ENCODE data around the gene MBOAT7. TPM values are rescaled to one million over a fixed set of nuclear protein-coding genes. Genes with fewer than 3 reads are reported as not detected.

The MBOAT7 gene
- total and polyA plus RNA-seq, 2 of the 8 experiments (the other 6 are each of a cell fraction or from before 2014, with no cell fraction given), result 85.5 to 90.9 TPM

- H4K91ac ChIP-seq (replicated peaks; ENCODE audit: insufficient read length, low read length), result no peak overlapping the region
- peaks cover 20 to 39% of the 10 kb centered on the region in 2 experiments for H4K20me1 ChIP-seq (replicated peaks in 1 of 2; ENCODE audit: control insufficient read depth in 1 of 2, insufficient read depth in 2 of 2, low read length in 2 of 2)
- H3K79me1 ChIP-seq (ENCODE audit: low read depth, low read length), result peaks cover 3% of the 10 kb centered on the region; the same call in 1 of the 2 replicates
- no peak overlapping the region for H2BK120ac ChIP-seq (replicated peaks; ENCODE audit: low read depth, low read length)
- H2AK5ac ChIP-seq (ENCODE audit: low read depth, low read length), result no peak overlapping the region
- ChIA-PET CTCF (ENCODE audit: partially characterized antibody) (interaction anchor here (1.1 to 2.3 kb wide), 2 partner anchors 9 kb away, joined by 3 to 6 read pairs; no protein-coding TSS in a partner anchor), POLR2A (ENCODE audit: partially characterized antibody) (interaction anchor here (0.8 to 14.8 kb wide), 6 partner anchors 9 to 55 kb away, joined by 3 to 348 read pairs (median 3); partner anchors contain the start of genes CNOT3 and LENG1)
- H3K14ac ChIP-seq (ENCODE audit: insufficient read length), result no peak overlapping the region
- no peak overlapping the region for H3K4ac ChIP-seq (replicated peaks; ENCODE audit: insufficient read length, low read depth, low read length)
- H4K8ac ChIP-seq (ENCODE audit: extremely low read depth, insufficient read depth, low read length), result no peak overlapping the region
- no peaks in the 10 kb centered on the region for H3K9me3 ChIP-seq (ENCODE audit: insufficient read depth in 2 of 2, low read depth in 1 of 2, low read length in 1 of 2)
- no peak overlapping the region for H2BK12ac ChIP-seq (ENCODE audit: low read depth, low read length)
- no peak overlapping the region for H2AFZ ChIP-seq (ENCODE audit: low read length)
- H3K18ac ChIP-seq (ENCODE audit: extremely low read depth, low read length), result no peak overlapping the region
- H3K4me2 ChIP-seq (ENCODE audit: insufficient read depth in 1 of 2, low read depth in 2 of 2, low read length in 2 of 2), result no peak overlapping the region
- no peak overlapping the region for H3K23ac ChIP-seq (ENCODE audit: insufficient read length)
- no peak for FAIRE-seq
- no peaks in the 10 kb centered on the region for H3K23me2 ChIP-seq (ENCODE audit: low read depth, low read length)
- no peak overlapping the region for H3K27ac ChIP-seq (ENCODE audit: low read depth, low read length)
- H2BK5ac ChIP-seq (ENCODE audit: low read depth, low read length), result no peak overlapping the region
- no peak overlapping the region for H4K5ac ChIP-seq (ENCODE audit: insufficient read length, low read depth, low read length)
- H3K56ac ChIP-seq (replicated peaks; ENCODE audit: insufficient read length, low read depth, low read length), result no peak overlapping the region
- H3K36me3 ChIP-seq (ENCODE audit: control insufficient read depth in 2 of 4, insufficient read depth in 4 of 4, low read length in 3 of 4), result peaks cover 53 to 95% (median 85%) of the 10 kb centered on the region in 4 experiments
- H2BK20ac ChIP-seq (ENCODE audit: low read length), result no peak overlapping the region
- no peak for DNase-seq (ENCODE audit: low read depth in 1 of 2, low spot score in 2 of 2)
- H3K9ac ChIP-seq (replicated peaks in 1 of 4; ENCODE audit: extremely low read depth in 1 of 4, low read depth in 3 of 4, low read length in 3 of 4), result no peak overlapping the region; a peak in 1 of 7 replicates
- H3K79me2 ChIP-seq (ENCODE audit: control insufficient read depth in 1 of 2, insufficient read depth in 2 of 2, low read length in 2 of 2), result peaks cover 0 to 3% of the 10 kb centered on the region in 2 experiments; a peak in 1 of 4 replicates
- no peak overlapping the region for H2BK15ac ChIP-seq (ENCODE audit: low read length)
- 83% methylated on average over 3 of the region's 3 CpGs; no CpG with 5 or more reads in 1 of the 2 experiments for WGBS, 2 experiments (ENCODE audit: extremely low coverage in 1 of 2, insufficient coverage in 1 of 2, insufficient read length in 1 of 2, insufficient replicate concordance in 2 of 2, low coverage in 1 of 2, low lambda C conversion rate in 2 of 2, missing lambda C conversion rate in 1 of 2)
- no peak overlapping the region for H3K4me3 ChIP-seq (ENCODE audit: extremely low read depth in 1 of 4, insufficient read depth in 2 of 4, low read depth in 3 of 4, low read length in 4 of 4)
- no peaks in the 10 kb centered on the region for H3K4me1 ChIP-seq (replicated peaks in 1 of 4; ENCODE audit: control insufficient read depth in 3 of 4, insufficient read depth in 4 of 4, low read length in 3 of 4)
- no peaks in the 10 kb centered on the region for H3K27me3 ChIP-seq (replicated peaks in 1 of 4; ENCODE audit: control insufficient read depth in 3 of 4, extremely low read depth in 1 of 4, insufficient read depth in 3 of 4, low read length in 3 of 4)
- TF ChIP-seq HDAC6 (IDR thresholded peaks at IDR 0.05; ENCODE audit: low read depth, low read length) (no peak), CREB1 (IDR thresholded peaks at IDR 0.05) (no peak), NANOG (IDR thresholded peaks at IDR 0.05; ENCODE audit: insufficient read depth, low read depth, low read length, poor library complexity, severe bottlenecking) (no peak), SP2 (IDR thresholded peaks at IDR 0.05; ENCODE audit: low read length) (no peak), CTBP2 (IDR thresholded peaks at IDR 0.05; ENCODE audit: borderline replicate concordance, insufficient read depth, insufficient read length, low read length) (no peak), SUZ12 (IDR thresholded peaks at IDR 0.05; ENCODE audit: low read length) (no peak), TAF1 (IDR thresholded peaks at IDR 0.05; ENCODE audit: low read depth, low read length) (no peak), RBBP5 (IDR thresholded peaks at IDR 0.05; ENCODE audit: borderline replicate concordance, low read depth, low read length) (no peak), GABPA (IDR thresholded peaks at IDR 0.05; ENCODE audit: borderline replicate concordance, insufficient read depth, low read length) (no peak), BCL11A (IDR thresholded peaks at IDR 0.05; ENCODE audit: low read depth in 2 of 2, low read length in 2 of 2) (no peak), BACH1 (IDR thresholded peaks at IDR 0.05; ENCODE audit: low read length) (no peak), ATF2 (IDR thresholded peaks at IDR 0.05; ENCODE audit: low read length) (no peak)
These were observed 41.7 kb downstream of the MBOAT7 start for GRCh38 chr19:54147676-54148075.
